ENCODE data around the gene PALLD.

The PALLD gene

DNA sequence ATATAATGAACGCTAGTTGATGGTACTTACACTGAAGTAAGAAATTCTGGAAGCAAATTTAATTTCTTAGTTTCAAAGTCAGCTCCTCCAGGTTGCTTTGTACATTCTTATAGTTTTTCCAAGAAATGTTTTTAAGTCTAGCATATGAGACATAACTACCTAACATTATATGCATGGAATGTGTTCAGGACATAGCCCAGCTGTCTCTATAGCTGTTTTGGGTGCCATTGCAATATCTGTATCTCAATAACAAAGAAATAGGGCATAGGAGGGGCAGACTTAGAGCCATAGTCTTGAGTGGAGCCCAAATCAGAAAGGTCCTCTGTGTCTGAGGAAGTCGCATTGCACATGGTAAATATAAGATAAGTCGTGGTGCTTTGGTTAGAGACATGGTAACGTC, 369.8 kb downstream of the PALLD start:
- peaks cover 17% of the 10 kb centered on the region for H3K36me3 ChIP-seq (ENCODE audit: control insufficient read depth, insufficient read depth, low read length, severe bottlenecking)
- DNase-seq (ENCODE audit: low read depth): no peak
- no peak overlapping the region for H3K9ac ChIP-seq (ENCODE audit: low read length)
- H3K9me3 ChIP-seq (ENCODE audit: control insufficient read depth, low read length): no peaks in the 10 kb centered on the region
- H3K27me3 ChIP-seq (replicated peaks; ENCODE audit: control insufficient read depth, insufficient read depth, low read length): no peaks in the 10 kb centered on the region
- no peak overlapping the region for H3K4me3 ChIP-seq (ENCODE audit: low read length)
- H3K4me1 ChIP-seq (ENCODE audit: control insufficient read depth, insufficient read depth, low read length): peaks cover 54% of the 10 kb centered on the region

DNA sequence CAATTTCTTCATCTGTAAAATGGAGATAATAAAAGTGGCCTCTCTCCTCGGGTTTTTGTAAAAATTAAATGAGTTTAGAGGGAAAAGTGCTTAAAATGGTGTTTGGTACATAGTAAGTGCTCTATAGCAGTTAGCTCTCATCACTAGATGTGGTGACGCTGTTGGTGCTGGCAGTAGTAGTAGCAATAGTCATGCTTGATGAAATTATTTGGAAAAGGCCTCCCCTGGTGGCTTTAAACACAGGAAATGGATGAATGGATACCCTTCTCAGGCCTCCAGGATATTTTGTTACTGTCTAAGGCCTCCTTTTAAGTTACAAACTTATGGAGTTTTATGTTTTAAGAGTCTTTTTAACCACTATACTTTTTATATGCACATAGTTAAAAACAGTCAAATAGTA, 370.3 kb downstream of the PALLD start:
- H3K36me3 ChIP-seq (ENCODE audit: control insufficient read depth, insufficient read depth, low read length, severe bottlenecking): peaks cover 16% of the 10 kb centered on the region
- no peak overlapping the region for H3K4me3 ChIP-seq (ENCODE audit: low read length)
- H3K4me1 ChIP-seq (ENCODE audit: control insufficient read depth, insufficient read depth, low read length): peaks cover 59% of the 10 kb centered on the region
- no peak for DNase-seq (ENCODE audit: low read depth)
- H3K9ac ChIP-seq (ENCODE audit: low read length): no peak overlapping the region
- no peaks in the 10 kb centered on the region for H3K9me3 ChIP-seq (ENCODE audit: control insufficient read depth, low read length)
- H3K27me3 ChIP-seq (replicated peaks; ENCODE audit: control insufficient read depth, insufficient read depth, low read length): no peaks in the 10 kb centered on the region

DNA sequence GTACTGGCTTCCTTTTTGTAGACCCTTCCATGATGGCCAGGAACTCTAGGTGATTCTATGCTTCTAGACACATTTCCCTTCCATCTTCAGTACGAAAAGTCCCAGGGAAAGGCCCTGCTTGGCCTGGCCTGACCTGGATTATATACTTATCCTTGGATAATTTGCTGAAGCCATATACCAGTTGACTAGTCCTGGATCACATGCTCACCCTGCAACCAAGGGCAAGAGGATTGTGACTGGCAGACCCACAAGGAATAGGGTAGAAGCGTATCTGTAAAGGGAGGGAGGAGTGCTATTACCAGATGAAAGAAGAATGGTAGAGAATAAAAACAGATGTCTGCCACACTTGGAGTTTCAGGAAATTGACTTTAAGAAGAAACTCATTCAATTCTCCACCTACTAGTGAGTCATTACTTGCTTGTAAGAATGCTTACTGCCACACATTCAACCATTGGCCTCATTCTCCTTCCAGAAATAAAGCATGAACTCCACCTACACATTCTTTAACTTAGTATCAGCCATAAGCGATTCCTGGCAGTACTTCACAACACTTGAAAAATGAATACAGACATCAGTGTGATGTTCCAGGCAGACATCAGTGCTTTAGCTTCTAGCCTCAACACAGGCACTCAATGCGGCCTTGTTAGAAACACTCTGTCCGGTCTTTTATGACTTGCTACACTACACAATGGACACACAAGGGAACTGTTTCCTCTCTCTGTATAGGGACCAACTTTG, 371.4 kb downstream of the PALLD start:
- Histone ChIP-seq H3K36me3 (ENCODE audit: control insufficient read depth, insufficient read depth, low read length, severe bottlenecking) (peaks cover 9% of the 10 kb centered on the region), H3K9me3 (ENCODE audit: control insufficient read depth, low read length) (no peaks in the 10 kb centered on the region), H3K9ac (ENCODE audit: low read length) (no peak overlapping the region), H3K27me3 (replicated peaks; ENCODE audit: control insufficient read depth, insufficient read depth, low read length) (no peaks in the 10 kb centered on the region), H3K4me3 (ENCODE audit: low read length) (no peak overlapping the region), H3K4me1 (ENCODE audit: control insufficient read depth, insufficient read depth, low read length) (peaks cover 60% of the 10 kb centered on the region)
- DNase-seq (ENCODE audit: low read depth): peak; percentile 79

DNA sequence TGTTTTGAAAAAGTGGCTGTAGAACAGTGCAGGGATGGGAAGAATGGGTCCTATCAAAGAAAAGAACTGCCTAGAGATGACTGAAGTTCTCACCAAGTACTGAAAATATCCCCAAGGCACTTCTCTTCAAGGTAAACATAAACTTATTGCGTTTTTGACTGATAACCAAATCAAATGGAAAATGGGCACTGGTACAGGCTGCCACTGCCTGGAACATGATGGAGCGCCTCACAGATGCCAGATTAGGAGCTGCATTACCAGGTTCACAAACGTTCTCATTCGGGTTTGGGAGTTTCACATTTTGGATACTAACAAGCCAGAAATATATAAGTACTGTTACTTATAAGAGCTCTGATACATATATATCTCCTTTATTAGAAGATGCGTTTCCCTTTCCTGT, 371.9 kb downstream of the PALLD start:
- Histone ChIP-seq H3K9me3 (ENCODE audit: control insufficient read depth, low read length) (no peaks in the 10 kb centered on the region), H3K9ac (ENCODE audit: low read length) (no peak overlapping the region), H3K4me1 (ENCODE audit: control insufficient read depth, insufficient read depth, low read length) (peaks cover 60% of the 10 kb centered on the region), H3K36me3 (ENCODE audit: control insufficient read depth, insufficient read depth, low read length, severe bottlenecking) (peaks cover 3% of the 10 kb centered on the region), H3K27me3 (replicated peaks; ENCODE audit: control insufficient read depth, insufficient read depth, low read length) (no peaks in the 10 kb centered on the region), H3K4me3 (ENCODE audit: low read length) (no peak overlapping the region)
- no peak for DNase-seq (ENCODE audit: low read depth)

DNA sequence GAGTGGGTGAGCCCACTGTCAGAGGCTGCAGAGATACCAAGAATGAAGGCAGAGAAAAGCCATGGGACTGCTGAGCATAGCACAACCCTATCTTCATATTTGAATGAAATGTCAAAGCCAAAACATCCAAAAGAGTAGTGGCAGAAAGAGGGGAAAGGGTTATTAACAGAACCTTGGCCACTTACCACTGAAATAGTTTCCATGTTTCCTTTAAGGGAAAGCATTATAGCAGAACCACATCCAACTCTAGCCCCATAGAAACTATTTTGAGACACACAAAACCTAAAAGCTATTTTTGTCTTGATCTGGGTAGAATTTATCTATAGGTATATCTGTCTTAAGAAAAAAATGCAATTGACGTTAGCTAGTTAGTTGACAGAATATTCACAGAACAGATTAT, 373.2 kb downstream of the PALLD start:
- Histone ChIP-seq H3K36me3 (ENCODE audit: control insufficient read depth, insufficient read depth, low read length, severe bottlenecking) (no peaks in the 10 kb centered on the region), H3K4me1 (ENCODE audit: control insufficient read depth, insufficient read depth, low read length) (peaks cover 50% of the 10 kb centered on the region), H3K27me3 (replicated peaks; ENCODE audit: control insufficient read depth, insufficient read depth, low read length) (no peaks in the 10 kb centered on the region), H3K9ac (ENCODE audit: low read length) (no peak overlapping the region), H3K4me3 (ENCODE audit: low read length) (no peak overlapping the region), H3K9me3 (ENCODE audit: control insufficient read depth, low read length) (no peaks in the 10 kb centered on the region)
- no peak for DNase-seq (ENCODE audit: low read depth)

DNA sequence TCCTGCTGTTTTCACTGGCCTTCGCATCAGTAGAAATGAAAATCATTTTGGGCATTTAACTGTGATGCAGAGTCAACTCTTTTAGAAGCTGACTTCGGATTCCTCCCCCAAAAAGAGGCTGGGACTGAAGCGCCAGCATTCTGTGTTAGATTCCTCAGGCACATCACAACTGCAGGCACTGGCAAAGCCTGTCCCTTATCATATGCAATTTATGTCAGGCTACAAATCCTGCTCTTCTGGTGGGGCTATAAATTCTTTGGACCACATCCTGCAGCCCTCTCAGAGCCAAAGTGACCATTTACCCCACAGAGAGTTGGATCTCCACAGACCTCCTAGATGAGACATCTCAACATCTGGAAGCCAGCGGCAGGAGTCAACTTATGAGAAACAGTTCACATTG, 374.8 kb downstream of the PALLD start:
- Histone ChIP-seq H3K27me3 (replicated peaks; ENCODE audit: control insufficient read depth, insufficient read depth, low read length) (no peaks in the 10 kb centered on the region), H3K9ac (ENCODE audit: low read length) (peak overlapping the region; percentile 53), H3K9me3 (ENCODE audit: control insufficient read depth, low read length) (no peaks in the 10 kb centered on the region), H3K4me1 (ENCODE audit: control insufficient read depth, insufficient read depth, low read length) (peaks cover 36% of the 10 kb centered on the region), H3K4me3 (ENCODE audit: low read length) (peak overlapping the region; percentile 7), H3K36me3 (ENCODE audit: control insufficient read depth, insufficient read depth, low read length, severe bottlenecking) (no peaks in the 10 kb centered on the region)
- peak; percentile 55 for DNase-seq (ENCODE audit: low read depth)

DNA sequence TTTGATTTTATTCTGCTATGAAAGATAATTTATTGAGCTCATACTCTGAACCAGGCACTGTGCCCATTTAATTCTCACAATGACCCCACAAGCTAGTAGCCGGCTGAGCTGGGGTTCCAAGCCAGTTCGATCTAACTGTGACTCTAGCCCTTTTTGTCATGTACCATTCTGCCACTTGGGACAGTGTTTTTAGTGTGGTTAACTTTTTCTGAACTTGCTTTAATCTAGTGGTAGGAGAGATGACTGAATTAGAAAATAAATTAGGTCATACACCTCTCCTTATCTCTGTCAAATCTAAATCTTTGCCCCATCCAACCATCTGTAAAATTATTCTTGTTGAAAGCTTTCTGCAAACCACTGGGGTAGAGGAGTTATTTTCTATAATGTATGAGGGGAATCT, 377.2 kb downstream of the PALLD start:
- H3K9ac ChIP-seq (ENCODE audit: low read length): no peak overlapping the region
- peaks cover 28% of the 10 kb centered on the region for H3K4me1 ChIP-seq (ENCODE audit: control insufficient read depth, insufficient read depth, low read length)
- DNase-seq (ENCODE audit: low read depth): no peak
- no peaks in the 10 kb centered on the region for H3K27me3 ChIP-seq (replicated peaks; ENCODE audit: control insufficient read depth, insufficient read depth, low read length)
- H3K9me3 ChIP-seq (ENCODE audit: control insufficient read depth, low read length): no peaks in the 10 kb centered on the region
- no peak overlapping the region for H3K4me3 ChIP-seq (ENCODE audit: low read length)
- no peaks in the 10 kb centered on the region for H3K36me3 ChIP-seq (ENCODE audit: control insufficient read depth, insufficient read depth, low read length, severe bottlenecking)

DNA sequence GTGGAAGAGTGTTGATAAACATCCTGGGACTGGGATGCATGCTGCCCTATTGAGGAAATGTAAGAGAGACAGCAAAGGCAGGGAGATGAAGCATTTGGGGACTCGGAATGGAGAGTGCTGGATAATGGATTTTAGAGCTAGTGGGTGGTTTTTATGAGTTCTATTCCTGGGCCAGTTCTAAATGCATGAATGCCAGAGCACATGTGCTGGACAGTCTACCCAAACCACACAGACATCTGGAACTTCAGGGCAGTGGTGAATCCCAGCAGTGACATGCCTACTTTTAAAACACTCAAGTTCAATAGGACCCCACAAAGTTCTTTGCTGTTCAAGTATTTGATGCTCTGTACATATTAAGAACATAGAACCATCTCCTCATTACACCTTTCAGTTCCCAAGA, 379.3 kb downstream of the PALLD start:
- peaks cover 5% of the 10 kb centered on the region for H3K36me3 ChIP-seq (ENCODE audit: control insufficient read depth, insufficient read depth, low read length, severe bottlenecking)
- H3K4me1 ChIP-seq (ENCODE audit: control insufficient read depth, insufficient read depth, low read length): peaks cover 46% of the 10 kb centered on the region
- no peaks in the 10 kb centered on the region for H3K9me3 ChIP-seq (ENCODE audit: control insufficient read depth, low read length)
- H3K9ac ChIP-seq (ENCODE audit: low read length): no peak overlapping the region
- no peak for DNase-seq (ENCODE audit: low read depth)
- no peaks in the 10 kb centered on the region for H3K27me3 ChIP-seq (replicated peaks; ENCODE audit: control insufficient read depth, insufficient read depth, low read length)
- no peak overlapping the region for H3K4me3 ChIP-seq (ENCODE audit: low read length)

DNA sequence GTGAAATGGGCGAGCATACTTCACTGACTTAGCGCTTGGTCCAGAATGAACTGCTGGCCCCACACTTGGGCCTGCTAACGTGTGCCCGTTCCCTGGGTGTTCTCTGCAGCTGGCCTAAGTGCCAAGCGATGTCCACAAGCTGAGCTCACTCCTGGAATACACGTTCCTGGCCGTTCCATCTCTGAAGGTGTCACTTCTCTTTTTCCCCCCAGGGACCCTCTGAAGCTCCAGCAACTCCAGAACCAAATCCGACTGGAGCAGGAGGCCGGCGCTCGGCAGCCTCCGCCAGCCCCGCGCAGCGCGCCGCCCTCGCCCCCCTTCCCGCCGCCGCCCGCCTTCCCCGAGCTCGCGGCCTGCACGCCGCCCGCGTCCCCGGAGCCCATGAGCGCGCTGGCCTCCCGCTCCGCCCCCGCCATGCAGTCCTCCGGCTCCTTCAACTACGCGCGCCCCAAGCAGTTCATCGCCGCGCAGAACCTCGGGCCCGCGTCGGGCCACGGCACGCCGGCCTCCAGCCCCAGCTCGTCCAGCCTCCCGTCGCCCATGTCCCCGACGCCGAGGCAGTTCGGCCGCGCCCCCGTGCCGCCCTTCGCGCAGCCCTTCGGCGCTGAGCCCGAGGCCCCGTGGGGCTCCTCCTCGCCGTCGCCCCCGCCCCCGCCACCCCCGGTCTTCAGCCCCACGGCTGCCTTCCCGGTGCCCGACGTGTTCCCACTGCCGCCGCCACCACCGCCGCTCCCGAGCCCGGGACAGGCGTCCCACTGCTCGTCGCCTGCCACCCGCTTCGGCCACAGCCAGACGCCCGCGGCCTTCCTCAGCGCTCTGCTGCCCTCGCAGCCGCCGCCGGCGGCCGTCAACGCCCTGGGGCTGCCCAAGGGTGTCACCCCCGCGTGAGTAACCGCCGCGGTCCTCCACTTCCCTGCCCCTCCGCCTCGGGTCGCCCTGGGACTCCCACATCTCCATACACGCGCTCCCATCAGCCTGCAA, 380.9 kb downstream of the PALLD start:
- Histone ChIP-seq H3K4me3 (ENCODE audit: low read length) (peak overlapping the region; percentile 68), H3K9ac (ENCODE audit: low read length) (peak overlapping the region; percentile 81), H3K36me3 (ENCODE audit: control insufficient read depth, insufficient read depth, low read length, severe bottlenecking) (peaks cover 16% of the 10 kb centered on the region), H3K9me3 (ENCODE audit: control insufficient read depth, low read length) (no peaks in the 10 kb centered on the region), H3K27me3 (replicated peaks; ENCODE audit: control insufficient read depth, insufficient read depth, low read length) (no peaks in the 10 kb centered on the region), H3K4me1 (ENCODE audit: control insufficient read depth, insufficient read depth, low read length) (peaks cover 40% of the 10 kb centered on the region)
- DNase-seq (ENCODE audit: low read depth): peak; percentile 44

DNA sequence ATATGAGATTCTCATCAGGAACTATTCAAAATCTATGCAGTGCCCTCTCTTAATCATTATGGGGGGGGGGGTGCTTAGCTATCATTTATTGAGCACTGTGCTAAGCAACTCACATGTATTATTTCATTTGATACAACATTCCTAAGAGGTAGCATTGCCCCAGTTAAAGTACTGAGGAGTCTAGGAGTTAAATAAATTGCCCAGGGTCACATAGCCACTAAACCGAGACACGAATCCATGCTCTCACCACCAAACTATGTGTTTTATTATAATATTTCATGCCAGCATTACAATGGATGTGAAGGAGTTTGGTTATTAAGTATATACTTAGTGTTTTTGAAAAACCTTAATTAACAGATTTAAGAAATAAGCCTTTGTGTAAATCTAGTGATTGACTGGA, 381.8 kb downstream of the PALLD start:
- Histone ChIP-seq H3K4me1 (ENCODE audit: control insufficient read depth, insufficient read depth, low read length) (peaks cover 47% of the 10 kb centered on the region), H3K27me3 (replicated peaks; ENCODE audit: control insufficient read depth, insufficient read depth, low read length) (no peaks in the 10 kb centered on the region)

DNA sequence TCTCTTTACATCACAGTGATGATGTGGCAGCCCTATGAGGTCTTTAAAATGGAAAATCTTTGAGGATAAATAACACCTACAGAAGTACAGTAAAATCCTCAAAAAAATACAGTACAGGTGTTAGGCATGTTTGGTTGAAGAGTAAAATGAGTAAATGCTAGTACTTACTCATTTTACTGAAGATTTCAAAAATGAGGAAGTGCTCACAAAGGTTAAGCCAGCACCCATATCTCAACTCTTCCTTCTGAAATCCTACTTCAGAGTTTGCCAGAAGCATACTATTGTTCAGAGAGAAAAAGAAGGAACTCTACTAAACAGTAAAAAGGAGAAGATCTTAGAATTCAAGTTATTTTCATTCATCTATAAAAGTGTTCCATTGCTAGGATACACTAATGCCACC, 382.3 kb downstream of the PALLD start:
- Histone ChIP-seq H3K4me3 (ENCODE audit: low read length) (peak overlapping the region; percentile 68), H3K4me1 (ENCODE audit: control insufficient read depth, insufficient read depth, low read length) (peaks cover 52% of the 10 kb centered on the region), H3K9ac (ENCODE audit: low read length) (peak overlapping the region; percentile 81), H3K36me3 (ENCODE audit: control insufficient read depth, insufficient read depth, low read length, severe bottlenecking) (peaks cover 16% of the 10 kb centered on the region), H3K27me3 (replicated peaks; ENCODE audit: control insufficient read depth, insufficient read depth, low read length) (no peaks in the 10 kb centered on the region), H3K9me3 (ENCODE audit: control insufficient read depth, low read length) (no peaks in the 10 kb centered on the region)
- no peak for DNase-seq (ENCODE audit: low read depth)

More for the DNA sequence above, 381.8 kb downstream of the PALLD start:
- DNase-seq (ENCODE audit: low read depth): peak; percentile 47
- Histone ChIP-seq H3K9me3 (ENCODE audit: control insufficient read depth, low read length) (no peaks in the 10 kb centered on the region), H3K9ac (ENCODE audit: low read length) (peak overlapping the region; percentile 81), H3K36me3 (ENCODE audit: control insufficient read depth, insufficient read depth, low read length, severe bottlenecking) (peaks cover 16% of the 10 kb centered on the region), H3K4me3 (ENCODE audit: low read length) (peak overlapping the region; percentile 68)

Data from adipocyte (in vitro differentiated cells).